Effector memory CD8-positive, alpha-beta T cell (primary cell): ENCODE results near the gene TSPAN6.

ENCODE experiments used
- ATAC-seq: fragments of 150-1000 bp; cut with Tn5 transposase; replicated peaks from 2 replicates; pipeline ENCODE4 v1.10.0; 2021; ENCODE audit warnings: mild to moderate bottlenecking, moderate library complexity
- DNase-seq, 3 experiments: peaks; one replicate each; pipeline ENCODE4 v3.0.0; 2021
- H3K27ac Mint-ChIP-seq, 2 donors: one replicate each; pipeline ENCODE4 v1.8.0; 2022; ENCODE audit warnings: mild to moderate bottlenecking in 2 of 2, mixed read lengths in 2 of 2, moderate library complexity in 2 of 2
- H3K27me3 Mint-ChIP-seq, 2 donors: one replicate each; pipeline ENCODE4 v1.8.0; 2022; ENCODE audit warnings: mixed read lengths in 2 of 2
- H3K36me3 Mint-ChIP-seq: one replicate; pipeline ENCODE4 v1.8.0; 2022; ENCODE audit warnings: mild to moderate bottlenecking, moderate library complexity, mixed read lengths; ENCODE audit not compliant: insufficient read depth
- H3K4me1 Mint-ChIP-seq, 2 donors: one replicate each; pipeline ENCODE4 v1.8.0; 2022; ENCODE audit warnings: low read depth in 2 of 2, mixed read lengths in 2 of 2
- H3K4me3 Mint-ChIP-seq, 2 donors: one replicate each; pipeline ENCODE4 v1.8.0; 2022; ENCODE audit warnings: mild to moderate bottlenecking in 2 of 2, mixed read lengths in 2 of 2, moderate library complexity in 2 of 2
- H3K9me3 Mint-ChIP-seq, 2 donors: one replicate each; pipeline ENCODE4 v1.8.0; 2022; ENCODE audit warnings: mixed read lengths in 2 of 2

TSPAN6 gene

GRCh38 chrX:100591256-100592051 lies 45.2 kb downstream of the TSPAN6 start:
- H3K4me1 Mint-ChIP-seq = no peaks in the 10 kb centered on the region
- no peak for ATAC-seq
- H3K27me3 Mint-ChIP-seq = peaks cover 0 to 19% of the 10 kb centered on the region in 2 donors

GRCh38 chrX:100587861-100588260 lies 48.7 kb downstream of the TSPAN6 start:
- ATAC-seq (no peak), DNase-seq (no peak)
- Mint-ChIP-seq H3K9me3 (no peaks in the 10 kb centered on the region), H3K36me3 (no peaks in the 10 kb centered on the region), H3K4me1 (no peaks in the 10 kb centered on the region), H3K27ac (no peak overlapping the region), H3K4me3 (no peak overlapping the region), H3K27me3 (peaks cover 5 to 27% of the 10 kb centered on the region in 2 donors)

More at GRCh38 chrX:100591256-100592051, 45.2 kb downstream of the TSPAN6 start:
- no peak for DNase-seq
- no peaks in the 10 kb centered on the region for H3K36me3 Mint-ChIP-seq
- H3K27ac Mint-ChIP-seq = no peak overlapping the region
- no peak overlapping the region for H3K4me3 Mint-ChIP-seq
- H3K9me3 Mint-ChIP-seq = no peaks in the 10 kb centered on the region

- no peak for ATAC-seq
- Mint-ChIP-seq H3K9me3 (no peaks in the 10 kb centered on the region), H3K4me1 (no peaks in the 10 kb centered on the region), H3K4me3 (no peak overlapping the region), H3K36me3 (no peaks in the 10 kb centered on the region), H3K27me3 (peaks cover 7 to 37% of the 10 kb centered on the region in 2 donors), H3K27ac (no peak overlapping the region)
- no peak for DNase-seq
Observed at GRCh38 chrX:100586747-100587146, 49.9 kb downstream of the TSPAN6 start.

GRCh38 chrX:100584611-100585010 lies 52.0 kb downstream of the TSPAN6 start, which contains the start of gene TNMD:
TSS of gene TNMD (plus strand) at chrX:100584936. CDS start at chrX:100585019, 83 bp downstream.
- no peaks in the 10 kb centered on the region for H3K36me3 Mint-ChIP-seq
- peaks cover 7 to 41% of the 10 kb centered on the region in 2 donors for H3K27me3 Mint-ChIP-seq
- no peaks in the 10 kb centered on the region for H3K4me1 Mint-ChIP-seq
- no peak within 1 kb of the TSS for H3K27ac Mint-ChIP-seq
- no peak within 1 kb of the TSS for H3K4me3 Mint-ChIP-seq
- no peaks in the 10 kb centered on the region for H3K9me3 Mint-ChIP-seq
- ATAC-seq (no peak), DNase-seq (no peak)
